ENCODE measurements around the gene TENM4. TPM values are rescaled to one million over a fixed set of nuclear protein-coding genes. Genes with fewer than 3 reads are reported as not detected.
"Not testable (repeated sequence)": the region's sequence is repeated elsewhere in the genome, so short reads cannot be mapped to it uniquely, and the experiment has no call there.

TENM4 gene
- total and polyA plus RNA-seq, 2 experiments from 2014 or later: 19.0 to 105 TPM

- Histone ChIP-seq H3K9me3 (ENCODE audit: low read depth) (no peaks in the 10 kb centered on the region), H3K4me1 (ENCODE audit: low read depth) (no peaks in the 10 kb centered on the region), H3K4me3 (no peak overlapping the region), H3K27ac (no peak overlapping the region), H3K27me3 (no peaks in the 10 kb centered on the region), H3K36me3 (no peaks in the 10 kb centered on the region)
- no peak for TF ChIP-seq CTCF (IDR thresholded peaks at IDR 0.05; ENCODE audit: low read depth, low read length)
- no peak for DNase-seq (ENCODE audit: low read depth in 1 of 2, low spot score in 1 of 2)
Observed at GRCh38 chr11:78641541-78641940, 799.3 kb downstream of the TENM4 start.

GRCh38 chr11:78638704-78639380 is 802.0 kb downstream of the TENM4 start:
- Histone ChIP-seq H3K4me3 (no peak overlapping the region), H3K9me3 (ENCODE audit: low read depth) (no peaks in the 10 kb centered on the region), H3K27me3 (no peaks in the 10 kb centered on the region), H3K4me1 (ENCODE audit: low read depth) (no peaks in the 10 kb centered on the region), H3K36me3 (no peaks in the 10 kb centered on the region), H3K27ac (no peak overlapping the region)
- no peak for DNase-seq (ENCODE audit: low read depth in 1 of 2, low spot score in 1 of 2)
- no peak for TF ChIP-seq CTCF (IDR thresholded peaks at IDR 0.05; ENCODE audit: low read depth, low read length)

GRCh38 chr11:78637527-78637926 is 803.3 kb downstream of the TENM4 start:
- H3K9me3 ChIP-seq (ENCODE audit: low read depth); H3K36me3 ChIP-seq; H3K27me3 ChIP-seq; H3K4me1 ChIP-seq (ENCODE audit: low read depth); H3K4me3 ChIP-seq; H3K27ac ChIP-seq; DNase-seq (ENCODE audit: low read depth in 1 of 2, low spot score in 1 of 2): not testable (repeated sequence)

GRCh38 chr11:78635814-78636506 is 804.9 kb downstream of the TENM4 start:
- no peaks in the 10 kb centered on the region for H3K4me1 ChIP-seq (ENCODE audit: low read depth)
- no peak overlapping the region for H3K4me3 ChIP-seq
- DNase-seq (ENCODE audit: low read depth in 1 of 2, low spot score in 1 of 2): no peak
- TF ChIP-seq CTCF (IDR thresholded peaks at IDR 0.05; ENCODE audit: low read depth, low read length): no peak
- no peaks in the 10 kb centered on the region for H3K36me3 ChIP-seq
- H3K9me3 ChIP-seq (ENCODE audit: low read depth): no peaks in the 10 kb centered on the region
- H3K27me3 ChIP-seq: no peaks in the 10 kb centered on the region
- no peak overlapping the region for H3K27ac ChIP-seq

- Histone ChIP-seq H3K9me3 (ENCODE audit: low read depth) (no peaks in the 10 kb centered on the region), H3K27me3 (no peaks in the 10 kb centered on the region), H3K4me1 (ENCODE audit: low read depth) (no peaks in the 10 kb centered on the region), H3K4me3 (no peak overlapping the region), H3K27ac (no peak overlapping the region), H3K36me3 (no peaks in the 10 kb centered on the region)
- no peak for DNase-seq (ENCODE audit: low read depth in 1 of 2, low spot score in 1 of 2)
- TF ChIP-seq CTCF (IDR thresholded peaks at IDR 0.05; ENCODE audit: low read depth, low read length): no peak
Observed at GRCh38 chr11:78633516-78634310, 807.1 kb downstream of the TENM4 start.

All from cardiac muscle cell (in vitro differentiated cells and primary cell).